Cardiac ventricle fibroblast (primary cell): Measurements from ENCODE around the gene ZNF77. TPM values are rescaled to one million over a fixed set of nuclear protein-coding genes. Genes with fewer than 3 reads are reported as not detected.

Experiments
- total RNA-seq: library from RNA; depleted of rRNA; stranded (reverse); fragments of >200 nt; gene quantifications from 2 replicates; pipeline ENCODE4 v1.2.3, GENCODE V29; 2015

The ZNF77 gene
- 1.6 and 4.5 TPM in 2 replicates for total RNA-seq

GRCh38 chr19:2944775-2945574 lies at the start of gene ZNF77:
Gene ZNF77 (minus strand): TSS chr19:2944971. CDS start chr19:2944840, 131 bp downstream.

GRCh38 chr19:2977001-2977745 lies 32.4 kb upstream of the ZNF77 start, which contains the start of gene TLE6:
Gene TLE6 (plus strand): TSS chr19:2977564. CDS start chr19:2978234, 670 bp downstream.

GRCh38 chr19:2900296-2901252 lies 44.2 kb downstream of the ZNF77 start, which contains the start of gene ZNF57:
Gene ZNF57 (plus strand): TSS chr19:2900928. CDS start chr19:2901046, 118 bp downstream.

Other genes starting within 250 kb of the ZNF77 start
- gene GNG7, start 242.3 kb downstream of the ZNF77 start, total RNA-seq = 0.69 and 0.88 TPM in 2 replicates
- 0.54 and 2.0 TPM in 2 replicates for gene DIRAS1, start 223.6 kb downstream of the ZNF77 start, total RNA-seq
- gene SLC39A3, start 205.0 kb downstream of the ZNF77 start, total RNA-seq = 25.6 and 30.5 TPM in 2 replicates
- gene SGTA, start 161.7 kb downstream of the ZNF77 start, total RNA-seq = 46.9 and 50.5 TPM in 2 replicates
- gene THOP1, start 159.5 kb downstream of the ZNF77 start, total RNA-seq = 33.2 and 41.6 TPM in 2 replicates
- gene ZNF554, start 125.1 kb downstream of the ZNF77 start, total RNA-seq = 2.6 and 4.4 TPM in 2 replicates
- 4.3 and 4.4 TPM in 2 replicates for gene ZNF555, start 103.5 kb downstream of the ZNF77 start, total RNA-seq
- not detected in 2 replicates for gene ZNF556, start 77.6 kb downstream of the ZNF77 start, total RNA-seq
- gene ZNF57, start 44.0 kb downstream of the ZNF77 start, total RNA-seq = 1.5 and 2.2 TPM in 2 replicates
- gene TLE6, start 32.6 kb upstream of the ZNF77 start, total RNA-seq = 0.25 and 3.8 TPM in 2 replicates
- gene TLE2, start 84.3 kb upstream of the ZNF77 start, total RNA-seq = 40.4 and 61.2 TPM in 2 replicates
- 197 and 243 TPM in 2 replicates for gene TLE5, start 117.5 kb upstream of the ZNF77 start, total RNA-seq
- gene GNA11, start 149.4 kb upstream of the ZNF77 start, total RNA-seq = 48.4 and 53.4 TPM in 2 replicates
- not detected in 2 replicates for gene GNA15, start 191.1 kb upstream of the ZNF77 start, total RNA-seq
- gene S1PR4, start 233.8 kb upstream of the ZNF77 start, total RNA-seq = not detected in 2 replicates
- 41.8 and 58.0 TPM in 2 replicates for gene NCLN, start 241.0 kb upstream of the ZNF77 start, total RNA-seq